22Rv1 (cell line): ENCODE results near the gene PLA2G6.

Source experiments
- H3K27ac ChIP-seq: fragments of 450-650 bp; 2 replicates; pipeline ENCODE4 v1.5.1; 2017
- CTCF ChIP-seq: fragments of 450-650 bp; IDR thresholded peaks from 2 replicates; pipeline ENCODE4 v1.5.1; 2017; ENCODE audit warnings: mild to moderate bottlenecking
- ZFX ChIP-seq: fragments of 450-650 bp; IDR thresholded peaks from 2 replicates; pipeline ENCODE4 v1.6.1; 2017; ENCODE audit warnings: antibody characterized with exemption, borderline replicate concordance

Gene PLA2G6

DNA sequence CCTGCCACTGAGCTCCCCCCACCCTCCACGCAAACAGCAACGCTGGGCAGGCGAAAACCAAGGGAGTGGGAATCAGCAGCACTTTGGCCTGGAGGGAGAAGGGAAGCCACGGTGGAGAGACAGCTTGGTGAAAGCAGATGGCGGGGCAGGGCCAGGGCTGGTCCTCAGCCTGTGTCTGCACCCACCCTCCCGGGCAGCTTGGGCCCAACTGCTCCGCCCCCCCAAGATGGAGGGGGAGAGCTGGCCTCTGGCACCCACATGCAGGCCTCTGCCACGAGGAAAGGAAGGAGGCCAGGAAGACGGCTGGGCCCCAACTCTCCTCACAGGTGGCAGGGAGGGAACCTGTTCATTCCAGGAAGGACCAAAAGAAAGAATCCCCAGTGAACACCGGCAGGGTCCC lies 38.0 kb upstream of the PLA2G6 start:
- H3K27ac ChIP-seq: peak overlapping the region; percentile 34
- TF ChIP-seq CTCF (no peak), ZFX (no peak)

- TF ChIP-seq ZFX: no peak
- TF ChIP-seq CTCF: no peak
- H3K27ac ChIP-seq: peak overlapping the region; percentile 34
These were observed 37.3 kb upstream of the PLA2G6 start for GRCh38 chr22:38218661-38219622.

DNA sequence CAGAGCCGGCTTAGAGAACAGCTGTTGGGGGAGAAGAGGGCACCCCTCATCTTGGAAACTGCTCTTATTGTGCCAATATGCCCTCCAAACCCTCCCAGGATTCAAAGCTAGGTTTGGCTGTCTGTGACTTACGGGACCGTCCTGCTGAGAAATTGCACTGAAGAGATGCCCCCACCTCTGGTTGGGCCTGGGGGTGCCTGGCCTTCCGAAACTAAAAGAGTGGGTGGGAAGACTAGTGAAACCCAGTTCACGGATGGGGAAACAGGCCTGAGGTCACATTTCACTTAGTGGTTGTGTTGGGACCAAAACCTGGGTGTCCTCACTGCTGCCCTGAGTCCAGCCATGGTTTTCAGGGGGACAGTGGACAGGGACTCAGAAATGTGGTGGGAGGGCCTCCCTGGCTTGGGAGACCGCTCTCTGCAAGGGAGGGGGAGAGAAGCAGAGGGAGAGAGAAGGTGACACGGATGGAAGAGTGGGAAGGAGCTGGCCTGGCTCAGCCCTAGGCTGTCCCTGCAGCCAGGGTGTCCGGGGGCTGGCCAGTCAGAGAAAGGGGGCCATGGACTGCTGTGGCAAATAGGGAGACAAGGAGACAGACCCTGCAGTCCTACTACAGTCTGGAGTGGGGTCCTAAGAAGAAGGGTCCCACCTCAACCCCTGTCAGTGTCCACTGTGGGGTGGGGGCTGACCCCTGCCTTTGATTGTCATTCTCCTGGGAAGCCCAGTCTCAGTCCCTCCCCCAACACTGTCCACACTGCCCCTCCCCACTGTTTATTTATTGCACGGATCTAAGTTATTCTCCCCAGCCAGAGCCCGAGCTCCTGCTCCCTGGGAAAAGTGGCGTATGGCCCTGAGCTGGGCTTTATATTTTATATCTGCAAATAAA lies 33.8 kb upstream of the PLA2G6 start:
- TF ChIP-seq CTCF (no peak), ZFX (no peak)
- H3K27ac ChIP-seq: peak overlapping the region; percentile 58; the same call in 1 of the 2 replicates

- peak overlapping the region; percentile 58 for H3K27ac ChIP-seq
- TF ChIP-seq CTCF (peak; percentile 39), ZFX (no peak)
These were observed 32.8 kb upstream of the PLA2G6 start for GRCh38 chr22:38214302-38215056.

GRCh38 chr22:38213990-38214301 lies 32.3 kb upstream of the PLA2G6 start:
- TF ChIP-seq ZFX (no peak), CTCF (no peak)
- peak overlapping the region; percentile 58 for H3K27ac ChIP-seq

DNA sequence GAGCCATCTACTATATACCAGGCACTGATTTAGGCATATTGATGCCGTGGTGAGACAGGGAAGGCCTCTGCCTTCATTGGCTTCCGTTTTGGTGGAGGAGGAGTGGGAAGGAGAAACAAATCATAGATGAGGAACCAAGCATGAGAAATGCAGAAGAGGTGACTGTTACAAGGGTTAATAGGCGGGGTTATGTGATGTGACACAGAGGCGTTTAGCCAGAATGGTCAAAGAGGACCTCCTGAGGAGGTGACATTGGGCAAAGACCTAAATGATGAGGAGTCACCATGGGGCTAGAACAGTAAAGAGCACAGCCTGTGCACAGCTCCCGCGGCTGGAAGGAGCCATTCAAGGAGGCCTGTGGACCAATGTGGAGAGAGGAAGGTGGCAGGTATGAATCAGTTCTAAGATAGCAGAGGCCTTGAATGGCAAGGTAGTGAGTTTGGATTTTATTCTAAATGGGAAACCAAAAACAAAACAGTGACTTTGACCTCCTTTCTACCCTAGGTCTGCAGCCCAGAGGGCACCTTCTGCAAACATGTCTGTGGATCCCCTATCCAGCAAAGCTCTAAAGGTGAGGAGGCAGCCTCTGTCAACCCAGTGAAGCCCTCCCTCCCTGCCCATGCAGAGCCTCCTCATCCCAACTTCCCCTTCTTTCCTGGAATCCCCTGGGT lies 31.8 kb upstream of the PLA2G6 start:
- peak overlapping the region; percentile 58 for H3K27ac ChIP-seq
- TF ChIP-seq CTCF (no peak), ZFX (no peak)
